HG02943 (cell line): ENCODE results near the gene LRCH1.

Experiments
- ATAC-seq: cut with Tn5 transposase; IDR thresholded peaks from one replicate; pipeline ENCODE4 v1.9.1; 2021; ENCODE audit warnings: mild to moderate bottlenecking, low read depth, moderate library complexity; ENCODE audit not compliant: unreplicated experiment

LRCH1 gene

GRCh38 chr13:46587807-46588418 is 34.9 kb downstream of the LRCH1 start:
- ATAC-seq = peak; percentile 56

GRCh38 chr13:46592385-46592784 is 39.4 kb downstream of the LRCH1 start:
- no peak for ATAC-seq

- ATAC-seq = no peak
These were observed 40.4 kb downstream of the LRCH1 start for GRCh38 chr13:46593398-46593797.

- ATAC-seq = no peak
These were observed 41.6 kb downstream of the LRCH1 start for GRCh38 chr13:46594374-46595078.

GRCh38 chr13:46595136-46595884 is 42.3 kb downstream of the LRCH1 start:
- ATAC-seq = no peak

- ATAC-seq = no peak
These were observed 42.9 kb downstream of the LRCH1 start for GRCh38 chr13:46595885-46596275.

GRCh38 chr13:46596466-46596865 is 43.5 kb downstream of the LRCH1 start:
- ATAC-seq = no peak

GRCh38 chr13:46598140-46598819 is 45.3 kb downstream of the LRCH1 start:
- ATAC-seq = no peak

- ATAC-seq = no peak
These were observed 45.8 kb downstream of the LRCH1 start for GRCh38 chr13:46598820-46599180.

- no peak for ATAC-seq
These were observed 48.0 kb downstream of the LRCH1 start for GRCh38 chr13:46600943-46601311.

- no peak for ATAC-seq
These were observed 49.6 kb downstream of the LRCH1 start for GRCh38 chr13:46602531-46602930.

GRCh38 chr13:46603165-46603603 is 50.2 kb downstream of the LRCH1 start:
- no peak for ATAC-seq

- no peak for ATAC-seq
These were observed 51.4 kb downstream of the LRCH1 start for GRCh38 chr13:46604226-46604990.

GRCh38 chr13:46605076-46605824 is 52.3 kb downstream of the LRCH1 start:
- ATAC-seq = no peak

- ATAC-seq = no peak
These were observed 53.0 kb downstream of the LRCH1 start for GRCh38 chr13:46605825-46606554.

GRCh38 chr13:46606970-46607369 is 54.0 kb downstream of the LRCH1 start:
- ATAC-seq = no peak

GRCh38 chr13:46607768-46608564 is 55.0 kb downstream of the LRCH1 start:
- ATAC-seq = no peak

GRCh38 chr13:46609052-46609451 is 56.1 kb downstream of the LRCH1 start:
- ATAC-seq = no peak
